ENCODE results near the gene ST6GAL1. TPM values are rescaled to one million over a fixed set of nuclear protein-coding genes. Genes with fewer than 3 reads are reported as not detected.

The ST6GAL1 gene
- total RNA-seq, 1 donor from 2014 or later: 59.9 TPM

DNA sequence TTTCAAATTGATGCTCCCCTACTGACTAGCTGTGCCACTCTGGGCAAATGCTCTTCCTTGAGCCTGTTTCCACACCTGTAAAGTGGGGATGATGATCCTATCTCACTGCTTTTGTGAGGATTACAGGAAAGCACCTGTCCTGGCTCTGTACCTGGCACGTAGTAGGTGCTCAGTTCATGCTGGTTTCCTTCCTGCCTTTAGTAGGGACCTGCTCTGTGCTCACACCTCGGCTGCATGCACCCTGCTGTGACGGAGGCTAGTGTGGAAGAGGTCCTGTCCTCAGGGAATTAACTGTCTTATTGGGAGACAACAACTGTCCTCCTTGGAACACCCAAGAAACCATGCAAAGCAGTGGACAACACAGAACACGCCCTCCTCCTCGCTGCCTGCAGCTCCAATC lies 147.2 kb downstream of the ST6GAL1 start:
- no peak overlapping the region for H3K27ac ChIP-seq
- intact Hi-C loops (cut with DNase I): no loop called here

DNA sequence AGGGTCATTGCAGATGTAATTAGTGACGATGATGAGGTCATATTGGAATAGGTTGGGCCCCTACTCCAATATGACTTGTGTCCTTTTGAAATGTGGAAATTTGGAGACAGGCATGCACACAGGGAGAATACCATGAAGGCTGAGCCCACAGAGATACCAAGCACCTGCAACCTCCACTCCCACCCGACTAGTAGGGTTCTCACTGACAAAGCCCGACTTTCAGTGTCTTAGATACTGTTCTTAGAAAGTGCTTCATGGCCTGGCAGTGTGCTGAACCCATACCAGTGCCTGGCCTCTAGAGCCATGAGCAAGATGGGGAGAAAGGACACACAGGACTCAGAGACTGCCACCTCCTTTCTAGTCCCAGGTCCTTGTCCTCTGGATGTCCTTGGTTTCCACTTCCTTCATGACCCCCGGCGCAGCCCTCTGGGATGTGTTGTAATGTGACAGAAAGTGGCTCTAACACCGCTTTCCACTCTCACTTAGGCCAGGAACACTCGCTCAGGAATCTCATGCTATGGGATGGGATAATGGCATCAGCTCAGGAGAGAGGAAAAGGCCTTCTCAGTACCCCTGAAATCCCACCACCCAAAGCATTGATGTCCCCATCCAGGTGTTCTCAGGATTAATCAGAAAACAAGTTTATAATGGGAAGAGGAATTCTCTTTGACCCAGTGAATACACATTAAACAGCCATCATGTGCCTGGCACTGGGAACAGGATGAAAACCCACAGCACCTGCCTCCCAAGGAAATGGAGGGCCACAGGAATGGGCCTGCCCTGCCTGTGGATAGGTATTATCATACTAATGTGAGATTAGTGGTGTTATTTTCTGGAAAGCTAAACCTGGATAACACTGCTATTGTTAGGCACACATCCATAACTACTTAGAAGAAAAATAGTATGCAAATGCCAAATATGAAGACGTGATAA lies 149.0 kb downstream of the ST6GAL1 start:
- H3K4me3 ChIP-seq: no peak overlapping the region
- H3K27me3 ChIP-seq: no peaks in the 10 kb centered on the region
- DNase-seq (ENCODE audit: low spot score in 2 of 2): no peak
- H3K4me1 ChIP-seq: peaks cover 0 to 5% of the 10 kb centered on the region in 2 donors
- no peaks in the 10 kb centered on the region for H3K9me3 ChIP-seq
- intact Hi-C loops (cut with DNase I): no loop called here
- H3K27ac ChIP-seq: no peak overlapping the region
- TF ChIP-seq, protein P1, sequence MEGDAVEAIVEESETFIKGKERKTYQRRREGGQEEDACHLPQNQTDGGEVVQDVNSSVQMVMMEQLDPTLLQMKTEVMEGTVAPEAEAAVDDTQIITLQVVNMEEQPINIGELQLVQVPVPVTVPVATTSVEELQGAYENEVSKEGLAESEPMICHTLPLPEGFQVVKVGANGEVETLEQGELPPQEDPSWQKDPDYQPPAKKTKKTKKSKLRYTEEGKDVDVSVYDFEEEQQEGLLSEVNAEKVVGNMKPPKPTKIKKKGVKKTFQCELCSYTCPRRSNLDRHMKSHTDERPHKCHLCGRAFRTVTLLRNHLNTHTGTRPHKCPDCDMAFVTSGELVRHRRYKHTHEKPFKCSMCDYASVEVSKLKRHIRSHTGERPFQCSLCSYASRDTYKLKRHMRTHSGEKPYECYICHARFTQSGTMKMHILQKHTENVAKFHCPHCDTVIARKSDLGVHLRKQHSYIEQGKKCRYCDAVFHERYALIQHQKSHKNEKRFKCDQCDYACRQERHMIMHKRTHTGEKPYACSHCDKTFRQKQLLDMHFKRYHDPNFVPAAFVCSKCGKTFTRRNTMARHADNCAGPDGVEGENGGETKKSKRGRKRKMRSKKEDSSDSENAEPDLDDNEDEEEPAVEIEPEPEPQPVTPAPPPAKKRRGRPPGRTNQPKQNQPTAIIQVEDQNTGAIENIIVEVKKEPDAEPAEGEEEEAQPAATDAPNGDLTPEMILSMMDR (IDR thresholded peaks at IDR 0.05): no peak
- peaks cover 27 to 35% of the 10 kb centered on the region in 2 donors for H3K36me3 ChIP-seq

More for the DNA sequence above, 147.2 kb downstream of the ST6GAL1 start:
- H3K36me3 ChIP-seq: peaks cover 35 to 52% of the 10 kb centered on the region in 2 donors
- DNase-seq (ENCODE audit: low spot score in 2 of 2): no peak
- no peaks in the 10 kb centered on the region for H3K9me3 ChIP-seq
- TF ChIP-seq, protein P1 (IDR thresholded peaks at IDR 0.05): no peak
- H3K27me3 ChIP-seq: no peaks in the 10 kb centered on the region
- H3K4me1 ChIP-seq: no peaks in the 10 kb centered on the region
- H3K4me3 ChIP-seq: no peak overlapping the region

DNA sequence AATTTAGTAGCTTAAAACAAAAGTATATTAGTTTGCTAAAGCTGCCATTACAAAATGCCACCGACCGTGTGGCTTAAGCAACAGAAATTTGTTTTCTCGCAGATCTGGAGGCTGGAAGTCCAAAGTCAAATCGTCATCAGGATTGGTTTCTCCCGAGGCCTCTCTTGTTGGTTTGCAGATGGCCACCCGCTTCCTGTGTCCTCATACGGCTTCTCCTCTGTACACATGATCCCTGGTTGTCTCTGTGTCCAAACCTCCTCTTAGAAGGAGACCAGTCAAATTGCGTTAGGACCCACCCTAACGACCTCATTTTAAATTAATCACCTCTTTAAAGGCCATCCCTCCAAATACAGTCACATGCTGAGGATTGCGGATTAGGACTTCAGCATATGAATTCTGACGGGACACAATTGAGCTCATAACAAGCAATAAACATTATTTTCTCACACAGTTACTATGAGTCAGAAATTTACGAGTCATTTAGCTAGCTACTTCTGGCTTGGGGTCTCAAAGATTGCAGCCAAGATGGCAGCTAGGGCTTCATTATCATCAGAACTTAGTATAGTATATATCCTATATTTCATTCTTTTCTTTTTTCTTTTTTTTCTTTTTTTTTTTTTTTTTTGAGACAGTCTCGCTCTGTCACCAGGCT lies 150.6 kb downstream of the ST6GAL1 start:
- intact Hi-C loops (cut with DNase I): no loop called here
- H3K4me1 ChIP-seq: peaks cover 0 to 17% of the 10 kb centered on the region in 2 donors
- H3K4me3 ChIP-seq: no peak overlapping the region
- H3K27ac ChIP-seq: no peak overlapping the region
- peaks cover 15 to 22% of the 10 kb centered on the region in 2 donors for H3K36me3 ChIP-seq
- no peaks in the 10 kb centered on the region for H3K27me3 ChIP-seq
- no peak for DNase-seq (ENCODE audit: low spot score in 2 of 2)
- no peaks in the 10 kb centered on the region for H3K9me3 ChIP-seq
- TF ChIP-seq, protein P1 (IDR thresholded peaks at IDR 0.05): no peak

DNA sequence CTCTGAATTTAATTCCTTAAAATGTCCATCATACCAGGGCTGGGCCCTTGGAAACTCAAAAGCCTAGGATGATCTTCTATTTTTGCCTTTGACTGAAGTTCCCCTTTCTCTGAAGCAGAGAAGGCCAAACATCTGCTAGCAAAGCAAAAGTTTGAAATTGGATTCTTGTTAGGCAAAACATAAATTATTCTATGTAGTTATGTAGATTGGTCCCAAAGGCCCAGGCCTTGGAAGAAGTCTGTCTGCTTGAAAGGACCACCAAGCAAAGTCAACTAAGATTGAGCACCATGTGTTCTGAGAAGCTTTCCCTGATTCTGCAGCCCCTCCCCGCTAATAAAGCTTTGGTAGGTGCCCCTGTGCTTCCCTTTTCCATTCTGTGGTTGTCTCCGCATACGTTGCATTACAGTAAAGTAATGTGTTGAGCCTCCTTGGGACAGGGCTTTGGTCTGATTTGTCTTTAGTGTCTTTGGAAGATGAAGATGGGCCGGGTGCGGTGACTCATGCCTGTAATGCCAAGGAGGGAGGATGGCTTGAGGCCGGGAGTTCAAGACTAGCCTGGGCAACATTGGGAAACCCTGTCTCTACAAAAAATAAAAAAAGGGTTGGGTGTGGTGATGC lies 152.5 kb downstream of the ST6GAL1 start:
- Histone ChIP-seq H3K27ac (no peak overlapping the region), H3K27me3 (no peaks in the 10 kb centered on the region), H3K36me3 (peaks cover 4 to 8% of the 10 kb centered on the region in 2 donors), H3K4me3 (no peak overlapping the region), H3K4me1 (peaks cover 0 to 17% of the 10 kb centered on the region in 2 donors), H3K9me3 (peaks cover 0 to 14% of the 10 kb centered on the region in 2 donors)
- TF ChIP-seq, protein P1 (IDR thresholded peaks at IDR 0.05): no peak
- intact Hi-C loops (cut with DNase I): no loop called here
- DNase-seq (ENCODE audit: low spot score in 2 of 2): no peak

DNA sequence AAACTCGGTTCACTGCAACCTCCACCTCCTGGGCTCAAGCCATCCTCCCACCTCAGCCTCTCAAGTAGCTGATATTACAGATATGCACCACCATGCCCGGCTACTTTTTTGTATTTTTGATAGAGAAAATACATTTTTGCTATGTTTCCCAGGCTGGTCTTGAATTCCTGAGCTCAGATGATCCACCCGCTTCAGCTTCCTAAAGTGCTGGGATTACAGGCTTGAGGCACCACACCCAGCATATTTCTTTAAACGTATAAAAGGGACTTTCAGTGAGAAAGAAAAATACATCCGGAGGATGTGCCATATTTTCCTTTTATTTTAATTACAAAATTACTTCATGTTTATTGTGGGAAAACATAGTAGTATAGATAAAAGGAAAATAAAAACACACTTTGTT lies 153.8 kb downstream of the ST6GAL1 start:
- TF ChIP-seq, protein P1 (IDR thresholded peaks at IDR 0.05): no peak
- Histone ChIP-seq H3K9me3 (peaks cover 0 to 18% of the 10 kb centered on the region in 2 donors), H3K27ac (peak overlapping the region; percentile 75 to 76), H3K4me1 (peaks cover 0 to 17% of the 10 kb centered on the region in 2 donors), H3K4me3 (no peak overlapping the region), H3K27me3 (no peaks in the 10 kb centered on the region), H3K36me3 (peaks cover 0 to 4% of the 10 kb centered on the region in 2 donors)
- intact Hi-C loops (cut with DNase I): loop anchor here (2.0 kb wide), 1 partner anchor 17 kb away; no protein-coding TSS in a partner anchor
- no peak for DNase-seq (ENCODE audit: low spot score in 2 of 2)
